ENCODE results near the gene POLR2H. TPM values are rescaled to one million over a fixed set of nuclear protein-coding genes. Genes with fewer than 3 reads are reported as not detected.

POLR2H gene
- polyA plus RNA-seq, 1 of the 3 experiments (the other 2 are of a cell fraction): 206 TPM

DNA sequence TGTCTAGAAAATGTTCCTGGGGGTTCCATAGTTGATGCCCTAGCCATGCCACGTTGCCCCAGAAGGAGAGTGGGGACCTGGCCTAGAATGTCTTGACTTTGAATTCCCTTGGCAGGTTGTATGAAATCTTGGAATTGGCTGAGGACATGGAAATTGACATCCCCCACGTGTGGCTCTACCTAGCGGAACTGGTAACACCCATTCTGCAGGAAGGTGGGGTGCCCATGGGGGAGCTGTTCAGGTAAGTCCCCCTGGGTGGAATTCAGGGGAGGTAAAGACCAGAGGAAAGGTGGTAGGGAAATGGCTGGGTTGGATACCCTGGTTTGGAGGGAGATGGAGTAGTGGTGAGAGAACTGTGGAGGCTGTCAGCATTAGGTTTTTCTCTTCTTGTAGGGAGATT is 33.0 kb upstream of the POLR2H start:
- H3K9me3 ChIP-seq: no peaks in the 10 kb centered on the region
- H3K4me2 ChIP-seq: no peak overlapping the region
- no peak overlapping the region for H3K4me3 ChIP-seq (ENCODE audit: low read depth in 2 of 2, low read length in 1 of 2)
- POLR2A ChIA-PET: interaction anchor here (1.0 kb wide), 1 partner anchor 9 kb away, joined by 3 read pairs; no protein-coding TSS in a partner anchor
- H3F3A ChIP-seq (replicated peaks; ENCODE audit: insufficient read depth): peaks cover 71% of the 10 kb centered on the region
- CTCF ChIA-PET: interaction anchor here (1.2 kb wide), 1 partner anchor 11 kb away, joined by 3 read pairs; no protein-coding TSS in a partner anchor
- peaks cover 85 to 89% of the 10 kb centered on the region in 2 experiments for H3K36me3 ChIP-seq (replicated peaks in 1 of 2; ENCODE audit: control insufficient read depth in 1 of 2, insufficient read depth in 2 of 2, low read length in 1 of 2)
- 62% methylated on average over 3 of the region's 3 CpGs for WGBS (ENCODE audit: low lambda C conversion rate)
- DNase-seq: no peak
- peaks cover 0 to 18% of the 10 kb centered on the region in 2 experiments; a peak in 3 of 4 replicates for H3K4me1 ChIP-seq (ENCODE audit: control insufficient read depth in 1 of 2, insufficient read depth in 2 of 2, low read depth in 1 of 2, low read length in 1 of 2)
- TF ChIP-seq MXI1 (IDR thresholded peaks at IDR 0.05; ENCODE audit: low read depth, low read length): no peak
- H3K27me3 ChIP-seq (ENCODE audit: insufficient read depth): no peaks in the 10 kb centered on the region
- peaks cover 81% of the 10 kb centered on the region for H3K79me2 ChIP-seq (ENCODE audit: insufficient read depth)
- no peak overlapping the region for H3K9ac ChIP-seq
- no peak overlapping the region for H2AFZ ChIP-seq (ENCODE audit: low read depth)
- peaks cover 36% of the 10 kb centered on the region for H4K20me1 ChIP-seq (ENCODE audit: insufficient read depth)
- H3K27ac ChIP-seq (ENCODE audit: low read depth in 2 of 2, low read length in 1 of 2): no peak overlapping the region
- H3K9me2 ChIP-seq: no peaks in the 10 kb centered on the region

GRCh38 chr3:184332370-184333090 is 29.0 kb upstream of the POLR2H start:
- peaks cover 59% of the 10 kb centered on the region for H3K79me2 ChIP-seq (ENCODE audit: insufficient read depth)
- CTCF ChIA-PET: no interaction called here
- no peak for TF ChIP-seq FOXM1 (IDR thresholded peaks at IDR 0.05; ENCODE audit: low read depth)
- no peak for TF ChIP-seq RFX5 (IDR thresholded peaks at IDR 0.05; ENCODE audit: low read length)
- TF ChIP-seq SMC3 (IDR thresholded peaks at IDR 0.05; ENCODE audit: low read depth, low read length): no peak
- TF ChIP-seq IRF3 (IDR thresholded peaks at IDR 0.05; ENCODE audit: low read depth, low read length): no peak
- 0 out of 2 replicates have a peak, but pooled peaks have one; percentile 15 for TF ChIP-seq REST (IDR thresholded peaks at IDR 0.05; ENCODE audit: low read depth, low read length)
- TF ChIP-seq TEAD4 (IDR thresholded peaks at IDR 0.05; ENCODE audit: borderline replicate concordance, insufficient read depth): peak; percentile 69; the same call in 1 of the 2 replicates
- TF ChIP-seq FOXJ3 (CRISPR knock-in tag; IDR thresholded peaks at IDR 0.05): no peak
- TF ChIP-seq MXI1 (IDR thresholded peaks at IDR 0.05; ENCODE audit: low read depth, low read length): no peak
- TF ChIP-seq POLR2AphosphoS5 (IDR thresholded peaks at IDR 0.05; ENCODE audit: low read depth, low read length): no peak; the same call in 1 of the 2 replicates
- peak; percentile 33; the same call in 1 of the 2 replicates for TF ChIP-seq PBX3 (IDR thresholded peaks at IDR 0.05)
- TF ChIP-seq, protein P1, sequence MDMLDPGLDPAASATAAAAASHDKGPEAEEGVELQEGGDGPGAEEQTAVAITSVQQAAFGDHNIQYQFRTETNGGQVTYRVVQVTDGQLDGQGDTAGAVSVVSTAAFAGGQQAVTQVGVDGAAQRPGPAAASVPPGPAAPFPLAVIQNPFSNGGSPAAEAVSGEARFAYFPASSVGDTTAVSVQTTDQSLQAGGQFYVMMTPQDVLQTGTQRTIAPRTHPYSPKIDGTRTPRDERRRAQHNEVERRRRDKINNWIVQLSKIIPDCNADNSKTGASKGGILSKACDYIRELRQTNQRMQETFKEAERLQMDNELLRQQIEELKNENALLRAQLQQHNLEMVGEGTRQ (IDR thresholded peaks at IDR 0.05; ENCODE audit: borderline replicate concordance, low read depth, low read length): no peak
- peak; percentile 64; the same call in 1 of the 2 replicates for TF ChIP-seq FOSL2 (IDR thresholded peaks at IDR 0.05; ENCODE audit: borderline replicate concordance, low read depth)
- TF ChIP-seq NRF1 (IDR thresholded peaks at IDR 0.05; ENCODE audit: low read depth, low read length): no peak
- 0 out of 2 replicates have a peak, but pooled peaks have one; percentile 59 for TF ChIP-seq SIN3A (IDR thresholded peaks at IDR 0.05; ENCODE audit: borderline replicate concordance, low read depth, low read length)
- peak; percentile 66 for TF ChIP-seq NFIC (IDR thresholded peaks at IDR 0.05; ENCODE audit: borderline replicate concordance)
- no peak for TF ChIP-seq TAF1 (IDR thresholded peaks at IDR 0.05; ENCODE audit: borderline replicate concordance, low read depth, low read length)
- TF ChIP-seq ELF1 (IDR thresholded peaks at IDR 0.05): no peak
- TF ChIP-seq TCF12 (IDR thresholded peaks at IDR 0.05): peak; percentile 76

More at GRCh38 chr3:184332370-184333090, 29.0 kb upstream of the POLR2H start:
- no peaks in the 10 kb centered on the region for H3K9me2 ChIP-seq
- H3K4me2 ChIP-seq: peak overlapping the region; percentile 48
- no peak overlapping the region for H2AFZ ChIP-seq (ENCODE audit: low read depth)
- POLR2A ChIA-PET: no interaction called here
- H3K36me3 ChIP-seq (replicated peaks in 1 of 2; ENCODE audit: control insufficient read depth in 1 of 2, insufficient read depth in 2 of 2, low read length in 1 of 2): peaks cover 60 to 65% of the 10 kb centered on the region in 2 experiments
- peaks cover 23% of the 10 kb centered on the region for H4K20me1 ChIP-seq (ENCODE audit: insufficient read depth)
- peak overlapping the region; percentile 41 to 90 for H3K27ac ChIP-seq (ENCODE audit: low read depth in 2 of 2, low read length in 1 of 2)
- WGBS (ENCODE audit: low lambda C conversion rate): 41% methylated on average over 10 of the region's 10 CpGs
- H3K9me3 ChIP-seq: no peaks in the 10 kb centered on the region
- no peaks in the 10 kb centered on the region for H3K27me3 ChIP-seq (ENCODE audit: insufficient read depth)
- peaks cover 78% of the 10 kb centered on the region for H3F3A ChIP-seq (replicated peaks; ENCODE audit: insufficient read depth)
- peaks cover 22 to 38% of the 10 kb centered on the region in 2 experiments; a peak in 3 of 4 replicates for H3K4me1 ChIP-seq (ENCODE audit: control insufficient read depth in 1 of 2, insufficient read depth in 2 of 2, low read depth in 1 of 2, low read length in 1 of 2)
- DNase-seq: no peak
- H3K9ac ChIP-seq: peak overlapping the region; percentile 53
- H3K4me3 ChIP-seq (ENCODE audit: low read depth in 2 of 2, low read length in 1 of 2): no peak overlapping the region

All from SK-N-SH (cell line).